ENCODE measurements around the gene ACE.

GRCh38 chr17:63431939-63432804 is 44.7 kb upstream of the ACE start:
- no peak for TF ChIP-seq CTCF (conservative IDR thresholded peaks at IDR 0.05; ENCODE audit: low read depth, low read length)
- no peak for TF ChIP-seq EZH2 (IDR thresholded peaks at IDR 0.05; ENCODE audit: low read length, unreplicated experiment)
- TF ChIP-seq EZH2phosphoT487 (IDR thresholded peaks at IDR 0.05; ENCODE audit: borderline replicate concordance, low read length): no peak

All from PC-3 (cell line).